HEK293 (cell line): ENCODE data around the gene AKT1.

ENCODE experiments used
- CTCF ChIA-PET: fragments of 350-600 bp; formaldehyde crosslinking; extraction: SDS; loops from one replicate; lab custom pipeline; 2021; ENCODE audit warnings: antibody characterized with exemption; lab: Yijun Ruan, JAX
- POLR2A ChIA-PET: fragments of 300-600 bp; formaldehyde crosslinking; extraction: SDS; loops from one replicate; lab custom pipeline; 2020; ENCODE audit warnings: antibody characterized with exemption, inconsistent platforms; lab: Yijun Ruan, JAX
- H3K27ac ChIP-seq: fragments of 200-500 bp; sonication (Bioruptor generic); 2 replicates; pipeline ENCODE4 v1.5.1; 2014; ENCODE audit warnings: low read depth, low read length, control low read depth, inconsistent platforms; ENCODE audit errors: extremely low read depth
- H3K36me3 ChIP-seq, 2 experiments: fragments of 200-500 bp in 1 of 2; sonication (Bioruptor generic) in 1 of 2; 1 replicate in 1 of 2; 2 replicates in 1 of 2; pipeline ENCODE4 v1.5.1; 2014 to 2017; ENCODE audit warnings: inconsistent platforms in 2 of 2, low read length in 2 of 2; ENCODE audit not compliant: control insufficient read depth in 2 of 2, insufficient read depth in 1 of 2
- H3K4me1 ChIP-seq: fragments of 200-500 bp; sonication (Bioruptor generic); 2 replicates; pipeline ENCODE4 v1.5.1; 2014; ENCODE audit warnings: mild to moderate bottlenecking, low read length, inconsistent platforms; ENCODE audit not compliant: control insufficient read depth, insufficient read depth
- H3K4me3 ChIP-seq: 2 replicates; pipeline ENCODE4 v1.5.1; 2011; ENCODE audit warnings: low read depth, mild to moderate bottlenecking, control low read depth, low read length, moderate library complexity
- H3K9me3 ChIP-seq: fragments of 200-500 bp; sonication (Bioruptor generic); 2 replicates; pipeline ENCODE4 v1.5.1; 2014; ENCODE audit warnings: low read depth, low read length, inconsistent platforms; ENCODE audit not compliant: control insufficient read depth, insufficient read depth
- EGR2 ChIP-seq: fragments of 450-650 bp; formaldehyde crosslinking; IDR thresholded peaks from 2 replicates; pipeline ENCODE4 v1.5.1; 2016; ENCODE audit warnings: low read depth, missing biosample characterization, missing genetic modification characterization
- GLIS1 ChIP-seq: fragments of 450-650 bp; formaldehyde crosslinking; IDR thresholded peaks from 2 replicates; pipeline ENCODE4 v1.5.1; 2016; ENCODE audit warnings: missing biosample characterization, missing genetic modification characterization
- GLIS2 ChIP-seq: fragments of 450-650 bp; formaldehyde crosslinking; IDR thresholded peaks from 2 replicates; pipeline ENCODE4 v1.5.1; 2016; ENCODE audit warnings: missing biosample characterization, missing genetic modification characterization
- KLF1 ChIP-seq: fragments of 450-650 bp; formaldehyde crosslinking; IDR thresholded peaks from 2 replicates; pipeline ENCODE4 v1.5.1; 2016; ENCODE audit warnings: missing biosample characterization, missing genetic modification characterization
- KLF16 ChIP-seq: fragments of 450-650 bp; formaldehyde crosslinking; IDR thresholded peaks from 2 replicates; pipeline ENCODE4 v1.5.1; 2017; ENCODE audit warnings: missing biosample characterization, missing genetic modification characterization
- KLF8 ChIP-seq: fragments of 450-650 bp; formaldehyde crosslinking; IDR thresholded peaks from 2 replicates; pipeline ENCODE4 v1.5.1; 2016; ENCODE audit warnings: missing biosample characterization, missing genetic modification characterization
- SP2 ChIP-seq: fragments of 450-650 bp; formaldehyde crosslinking; IDR thresholded peaks from 2 replicates; pipeline ENCODE4 v1.5.1; 2016; ENCODE audit warnings: missing biosample characterization, missing genetic modification characterization
- WT1 ChIP-seq: fragments of 450-650 bp; formaldehyde crosslinking; IDR thresholded peaks from 2 replicates; pipeline ENCODE4 v1.5.1; 2016; ENCODE audit warnings: missing biosample characterization, missing genetic modification characterization
- ZFHX2 ChIP-seq: fragments of 450-650 bp; formaldehyde crosslinking; conservative IDR thresholded peaks from 2 replicates; pipeline ENCODE4 v1.5.1; 2016; ENCODE audit warnings: missing biosample characterization, missing genetic modification characterization
- ZFP69B ChIP-seq: fragments of 450-650 bp; formaldehyde crosslinking; IDR thresholded peaks from 2 replicates; pipeline ENCODE4 v1.5.1; 2016; ENCODE audit warnings: missing biosample characterization, missing genetic modification characterization
- ZIC2 ChIP-seq: fragments of 450-650 bp; formaldehyde crosslinking; IDR thresholded peaks from 2 replicates; pipeline ENCODE4 v1.5.1; 2016; ENCODE audit warnings: missing biosample characterization, missing genetic modification characterization
- ZNF114 ChIP-seq: fragments of 450-650 bp; formaldehyde crosslinking; IDR thresholded peaks from 2 replicates; pipeline ENCODE4 v1.5.0; 2017; ENCODE audit warnings: missing biosample characterization, missing genetic modification characterization
- ZNF248 ChIP-seq: fragments of 450-650 bp; formaldehyde crosslinking; IDR thresholded peaks from 2 replicates; pipeline ENCODE4 v1.5.1; 2017; ENCODE audit warnings: missing biosample characterization, missing genetic modification characterization
- ZNF555 ChIP-seq: fragments of 450-650 bp; formaldehyde crosslinking; conservative IDR thresholded peaks from 2 replicates; pipeline ENCODE4 v1.5.1; 2017; ENCODE audit warnings: missing biosample characterization, mild to moderate bottlenecking, missing genetic modification characterization, inconsistent platforms
- ZNF654 ChIP-seq: fragments of 450-650 bp; formaldehyde crosslinking; IDR thresholded peaks from 2 replicates; pipeline ENCODE4 v1.5.1; 2016; ENCODE audit warnings: low read depth, missing biosample characterization, missing genetic modification characterization
- ZNF660 ChIP-seq: fragments of 450-650 bp; IDR thresholded peaks from 2 replicates; pipeline ENCODE4 v1.5.1; 2018; ENCODE audit warnings: missing biosample characterization, mild to moderate bottlenecking, missing genetic modification characterization
- ZNF747 ChIP-seq: fragments of 450-650 bp; formaldehyde crosslinking; IDR thresholded peaks from 2 replicates; pipeline ENCODE4 v1.5.1; 2016; ENCODE audit warnings: missing biosample characterization, missing genetic modification characterization
- ZNF830 ChIP-seq: fragments of 450-650 bp; IDR thresholded peaks from 2 replicates; pipeline ENCODE4 v1.5.0; 2018; ENCODE audit warnings: missing biosample characterization, missing genetic modification characterization, low read depth, mild to moderate bottlenecking, moderate library complexity
- ZXDB ChIP-seq: fragments of 450-650 bp; formaldehyde crosslinking; IDR thresholded peaks from 2 replicates; pipeline ENCODE4 v1.5.1; 2016; ENCODE audit warnings: missing biosample characterization, missing genetic modification characterization
- TF ChIP-seq, protein P1 (sequence below): fragments of 450-650 bp; formaldehyde crosslinking; conservative IDR thresholded peaks from 2 replicates; pipeline ENCODE4 v1.5.1; 2016; ENCODE audit warnings: low read depth, missing biosample characterization, missing genetic modification characterization
- TF ChIP-seq, protein P2 (sequence below): fragments of 450-650 bp; formaldehyde crosslinking; IDR thresholded peaks from 2 replicates; pipeline ENCODE4 v1.5.1; 2016; ENCODE audit warnings: missing biosample characterization, missing genetic modification characterization
- TF ChIP-seq, protein P3 (sequence below): fragments of 450-650 bp; formaldehyde crosslinking; IDR thresholded peaks from 2 replicates; pipeline ENCODE4 v1.5.1; 2017; ENCODE audit warnings: missing biosample characterization, missing genetic modification characterization
- TF ChIP-seq, protein P4 (sequence below): fragments of 450-650 bp; formaldehyde crosslinking; IDR thresholded peaks from 2 replicates; pipeline ENCODE4 v1.5.1; 2016; ENCODE audit warnings: missing biosample characterization, missing genetic modification characterization

Gene AKT1

DNA sequence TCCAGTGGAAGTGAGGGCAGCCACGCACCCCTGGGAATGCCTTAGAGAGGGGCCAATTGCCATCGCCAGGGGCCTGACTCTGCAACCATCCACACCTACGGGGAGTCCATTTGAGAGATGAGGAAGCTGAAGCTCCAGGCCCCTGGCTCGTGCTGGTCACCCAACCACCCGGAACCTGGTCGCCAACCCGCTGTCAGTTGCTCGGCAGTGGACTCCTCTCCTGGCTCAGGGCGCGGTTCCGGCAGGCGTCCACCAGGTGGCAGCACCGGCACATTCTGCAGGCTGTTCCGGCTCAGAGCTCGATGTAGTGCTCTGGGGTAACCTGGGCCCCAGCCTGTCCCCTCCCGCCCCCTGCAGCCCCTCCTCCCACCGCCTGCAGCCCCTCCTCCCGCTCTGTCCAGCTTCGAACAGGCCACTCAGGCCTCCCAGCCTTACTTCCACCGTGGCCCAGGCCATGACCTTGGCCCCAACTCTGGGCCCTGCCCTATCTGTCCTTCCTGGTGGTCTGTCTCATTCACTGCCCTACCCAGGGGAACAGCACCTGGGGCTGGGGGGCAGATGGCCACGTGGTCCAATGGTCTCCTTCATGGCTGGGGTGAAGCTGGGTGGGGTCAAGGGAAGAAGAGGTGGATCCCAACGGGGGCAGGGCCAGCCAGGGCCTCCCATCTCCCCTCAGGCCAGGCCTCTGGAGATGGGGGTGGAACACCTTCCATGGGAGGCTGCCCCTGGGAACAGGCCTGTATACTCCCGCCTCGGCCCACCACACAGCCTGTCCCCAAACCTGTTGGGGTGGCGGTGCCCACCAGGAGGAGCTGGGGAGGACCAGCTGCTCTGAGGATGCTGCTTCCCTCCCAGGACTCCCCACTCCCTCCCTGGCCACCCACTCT lies 26.9 kb downstream of the AKT1 start:
- ChIA-PET POLR2A (interaction anchor here (0.6 to 1.7 kb wide), 7 partner anchors 16 to 204 kb away, joined by 3 to 14 read pairs (median 5); partner anchors contain the start of gene SIVA1), CTCF (interaction anchor here (0.6 to 3.7 kb wide), 23 partner anchors 10 to 1973 kb away, joined by 3 to 57 read pairs (median 4); no protein-coding TSS in a partner anchor)
- Histone ChIP-seq H3K27ac (0 out of 2 replicates have a peak overlapping the region, but pooled peaks have one; percentile 16), H3K4me1 (peaks cover 4% of the 10 kb centered on the region; the same call in 1 of the 2 replicates), H3K36me3 (peaks cover 0 to 40% of the 10 kb centered on the region in 2 experiments; a peak in 1 of 3 replicates), H3K9me3 (no peaks in the 10 kb centered on the region), H3K4me3 (no peak overlapping the region)
- TF ChIP-seq SP2: peak; percentile 50; the same call in 1 of the 2 replicates
- TF ChIP-seq, protein P1, sequence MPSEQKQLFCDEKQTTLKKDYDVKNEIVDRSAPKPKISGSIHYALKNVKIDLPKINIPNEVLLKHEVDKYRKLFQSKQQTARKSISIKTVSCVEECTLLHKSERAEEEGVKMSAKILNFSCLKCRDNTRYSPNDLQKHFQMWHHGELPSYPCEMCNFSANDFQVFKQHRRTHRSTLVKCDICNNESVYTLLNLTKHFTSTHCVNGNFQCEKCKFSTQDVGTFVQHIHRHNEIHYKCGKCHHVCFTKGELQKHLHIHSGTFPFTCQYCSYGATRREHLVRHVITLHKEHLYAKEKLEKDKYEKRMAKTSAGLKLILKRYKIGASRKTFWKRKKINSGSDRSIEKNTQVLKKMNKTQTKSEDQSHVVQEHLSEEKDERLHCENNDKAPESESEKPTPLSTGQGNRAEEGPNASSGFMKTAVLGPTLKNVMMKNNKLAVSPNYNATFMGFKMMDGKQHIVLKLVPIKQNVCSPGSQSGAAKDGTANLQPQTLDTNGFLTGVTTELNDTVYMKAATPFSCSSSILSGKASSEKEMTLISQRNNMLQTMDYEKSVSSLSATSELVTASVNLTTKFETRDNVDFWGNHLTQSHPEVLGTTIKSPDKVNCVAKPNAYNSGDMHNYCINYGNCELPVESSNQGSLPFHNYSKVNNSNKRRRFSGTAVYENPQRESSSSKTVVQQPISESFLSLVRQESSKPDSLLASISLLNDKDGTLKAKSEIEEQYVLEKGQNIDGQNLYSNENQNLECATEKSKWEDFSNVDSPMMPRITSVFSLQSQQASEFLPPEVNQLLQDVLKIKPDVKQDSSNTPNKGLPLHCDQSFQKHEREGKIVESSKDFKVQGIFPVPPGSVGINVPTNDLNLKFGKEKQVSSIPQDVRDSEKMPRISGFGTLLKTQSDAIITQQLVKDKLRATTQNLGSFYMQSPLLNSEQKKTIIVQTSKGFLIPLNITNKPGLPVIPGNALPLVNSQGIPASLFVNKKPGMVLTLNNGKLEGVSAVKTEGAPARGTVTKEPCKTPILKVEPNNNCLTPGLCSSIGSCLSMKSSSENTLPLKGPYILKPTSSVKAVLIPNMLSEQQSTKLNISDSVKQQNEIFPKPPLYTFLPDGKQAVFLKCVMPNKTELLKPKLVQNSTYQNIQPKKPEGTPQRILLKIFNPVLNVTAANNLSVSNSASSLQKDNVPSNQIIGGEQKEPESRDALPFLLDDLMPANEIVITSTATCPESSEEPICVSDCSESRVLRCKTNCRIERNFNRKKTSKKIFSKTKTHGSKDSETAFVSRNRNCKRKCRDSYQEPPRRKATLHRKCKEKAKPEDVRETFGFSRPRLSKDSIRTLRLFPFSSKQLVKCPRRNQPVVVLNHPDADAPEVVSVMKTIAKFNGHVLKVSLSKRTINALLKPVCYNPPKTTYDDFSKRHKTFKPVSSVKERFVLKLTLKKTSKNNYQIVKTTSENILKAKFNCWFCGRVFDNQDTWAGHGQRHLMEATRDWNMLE (tag by site-specific recombination): no peak
- TF ChIP-seq, protein P2, sequence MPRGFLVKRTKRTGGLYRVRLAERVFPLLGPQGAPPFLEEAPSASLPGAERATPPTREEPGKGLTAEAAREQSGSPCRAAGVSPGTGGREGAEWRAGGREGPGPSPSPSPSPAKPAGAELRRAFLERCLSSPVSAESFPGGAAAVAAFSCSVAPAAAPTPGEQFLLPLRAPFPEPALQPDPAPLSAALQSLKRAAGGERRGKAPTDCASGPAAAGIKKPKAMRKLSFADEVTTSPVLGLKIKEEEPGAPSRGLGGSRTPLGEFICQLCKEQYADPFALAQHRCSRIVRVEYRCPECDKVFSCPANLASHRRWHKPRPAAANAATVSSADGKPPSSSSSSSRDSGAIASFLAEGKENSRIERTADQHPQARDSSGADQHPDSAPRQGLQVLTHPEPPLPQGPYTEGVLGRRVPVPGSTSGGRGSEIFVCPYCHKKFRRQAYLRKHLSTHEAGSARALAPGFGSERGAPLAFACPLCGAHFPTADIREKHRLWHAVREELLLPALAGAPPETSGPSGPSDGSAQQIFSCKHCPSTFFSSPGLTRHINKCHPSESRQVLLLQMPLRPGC (tag by site-specific recombination): 0 out of 2 replicates have a peak, but pooled peaks have one; percentile 26
- TF ChIP-seq, protein P3, sequence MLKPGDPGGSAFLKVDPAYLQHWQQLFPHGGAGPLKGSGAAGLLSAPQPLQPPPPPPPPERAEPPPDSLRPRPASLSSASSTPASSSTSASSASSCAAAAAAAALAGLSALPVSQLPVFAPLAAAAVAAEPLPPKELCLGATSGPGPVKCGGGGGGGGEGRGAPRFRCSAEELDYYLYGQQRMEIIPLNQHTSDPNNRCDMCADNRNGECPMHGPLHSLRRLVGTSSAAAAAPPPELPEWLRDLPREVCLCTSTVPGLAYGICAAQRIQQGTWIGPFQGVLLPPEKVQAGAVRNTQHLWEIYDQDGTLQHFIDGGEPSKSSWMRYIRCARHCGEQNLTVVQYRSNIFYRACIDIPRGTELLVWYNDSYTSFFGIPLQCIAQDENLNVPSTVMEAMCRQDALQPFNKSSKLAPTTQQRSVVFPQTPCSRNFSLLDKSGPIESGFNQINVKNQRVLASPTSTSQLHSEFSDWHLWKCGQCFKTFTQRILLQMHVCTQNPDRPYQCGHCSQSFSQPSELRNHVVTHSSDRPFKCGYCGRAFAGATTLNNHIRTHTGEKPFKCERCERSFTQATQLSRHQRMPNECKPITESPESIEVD (tag by site-specific recombination): no peak
- TF ChIP-seq GLIS2 (tag by site-specific recombination): peak; percentile 63
- no peak for TF ChIP-seq ZNF830
- TF ChIP-seq ZNF114 (tag by site-specific recombination): no peak
- peak; percentile 76 for TF ChIP-seq GLIS1 (tag by site-specific recombination)
- TF ChIP-seq ZXDB (tag by site-specific recombination): no peak
- TF ChIP-seq KLF16 (tag by site-specific recombination): peak; percentile 24; the same call in 1 of the 2 replicates
- TF ChIP-seq ZNF555 (tag by site-specific recombination): no peak
- TF ChIP-seq ZNF248 (tag by site-specific recombination): no peak
- TF ChIP-seq EGR2: peak; percentile 60; the same call in 1 of the 2 replicates
- TF ChIP-seq ZFP69B (tag by site-specific recombination): no peak
- 0 out of 2 replicates have a peak, but pooled peaks have one; percentile 31 for TF ChIP-seq ZNF660 (tag by site-specific recombination)
- peak; percentile 46; the same call in 1 of the 2 replicates for TF ChIP-seq WT1 (tag by site-specific recombination)
- TF ChIP-seq ZNF654 (tag by site-specific recombination): peak; percentile 70
- TF ChIP-seq KLF8 (tag by site-specific recombination): peak; percentile 16; the same call in 1 of the 2 replicates
- peak; percentile 83 for TF ChIP-seq ZIC2 (tag by site-specific recombination)
- TF ChIP-seq, protein P4, sequence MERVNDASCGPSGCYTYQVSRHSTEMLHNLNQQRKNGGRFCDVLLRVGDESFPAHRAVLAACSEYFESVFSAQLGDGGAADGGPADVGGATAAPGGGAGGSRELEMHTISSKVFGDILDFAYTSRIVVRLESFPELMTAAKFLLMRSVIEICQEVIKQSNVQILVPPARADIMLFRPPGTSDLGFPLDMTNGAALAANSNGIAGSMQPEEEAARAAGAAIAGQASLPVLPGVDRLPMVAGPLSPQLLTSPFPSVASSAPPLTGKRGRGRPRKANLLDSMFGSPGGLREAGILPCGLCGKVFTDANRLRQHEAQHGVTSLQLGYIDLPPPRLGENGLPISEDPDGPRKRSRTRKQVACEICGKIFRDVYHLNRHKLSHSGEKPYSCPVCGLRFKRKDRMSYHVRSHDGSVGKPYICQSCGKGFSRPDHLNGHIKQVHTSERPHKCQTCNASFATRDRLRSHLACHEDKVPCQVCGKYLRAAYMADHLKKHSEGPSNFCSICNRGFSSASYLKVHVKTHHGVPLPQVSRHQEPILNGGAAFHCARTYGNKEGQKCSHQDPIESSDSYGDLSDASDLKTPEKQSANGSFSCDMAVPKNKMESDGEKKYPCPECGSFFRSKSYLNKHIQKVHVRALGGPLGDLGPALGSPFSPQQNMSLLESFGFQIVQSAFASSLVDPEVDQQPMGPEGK: peak; percentile 80
- TF ChIP-seq ZNF747: no peak
- peak; percentile 72 for TF ChIP-seq KLF1
- TF ChIP-seq ZFHX2 (tag by site-specific recombination): peak; percentile 69
